A549 treated with DMSO at 1 μM for 4 hours (cell line): Measurements from ENCODE around the gene TTI1. TPM values are rescaled to one million over a fixed set of nuclear protein-coding genes. Genes with fewer than 3 reads are reported as not detected.

Source experiments
- total RNA-seq: library from RNA; stranded (reverse); fragments of 200-300 nt; extraction: Qiagen RNA extraction; gene quantifications from 5 replicates; pipeline ENCODE4 v1.2.3, GENCODE V29; 2022; ENCODE audit warnings: low read depth

The TTI1 gene
- 17.2 to 24.3 TPM (median 23.3 TPM) in 5 replicates for total RNA-seq

GRCh38 chr20:38033330-38034107, at the start of gene TTI1, which contains the start of gene RPRD1B:
TTI1 (minus strand) TSS chr20:38033456; CDS start chr20:38013816, 19,640 bp downstream.
RPRD1B (plus strand) TSS chr20:38033746; CDS start chr20:38033948, 202 bp downstream.

Other genes starting within 250 kb of the TTI1 start
- gene VSTM2L, start 130.3 kb downstream of the TTI1 start, total RNA-seq: 6.2 to 7.2 TPM (median 7.1 TPM) in 5 replicates
- 23.8 to 32.4 TPM (median 29.2 TPM) in 5 replicates for gene RPRD1B, start 290 bp upstream of the TTI1 start, total RNA-seq
- gene TGM2, start 131.8 kb upstream of the TTI1 start, total RNA-seq: 354 to 502 TPM (median 461 TPM) in 5 replicates
- 0.12 to 0.29 TPM (median 0.15 TPM) in 5 replicates for gene KIAA1755, start 227.3 kb upstream of the TTI1 start, total RNA-seq